Measurements from ENCODE around the gene HHAT.

Gene HHAT

GRCh38 chr1:210692796-210693195 lies 364.1 kb downstream of the HHAT start:
- no peak for DNase-seq (ENCODE audit: low read depth, low spot score)
- in situ Hi-C loops (cut with HindIII; ENCODE audit: low sequenced_read_pairs), result no loop called here
- H3K4me3 ChIP-seq (ENCODE audit: low read depth, low read length), result no peak overlapping the region
- TF ChIP-seq, protein P1, sequence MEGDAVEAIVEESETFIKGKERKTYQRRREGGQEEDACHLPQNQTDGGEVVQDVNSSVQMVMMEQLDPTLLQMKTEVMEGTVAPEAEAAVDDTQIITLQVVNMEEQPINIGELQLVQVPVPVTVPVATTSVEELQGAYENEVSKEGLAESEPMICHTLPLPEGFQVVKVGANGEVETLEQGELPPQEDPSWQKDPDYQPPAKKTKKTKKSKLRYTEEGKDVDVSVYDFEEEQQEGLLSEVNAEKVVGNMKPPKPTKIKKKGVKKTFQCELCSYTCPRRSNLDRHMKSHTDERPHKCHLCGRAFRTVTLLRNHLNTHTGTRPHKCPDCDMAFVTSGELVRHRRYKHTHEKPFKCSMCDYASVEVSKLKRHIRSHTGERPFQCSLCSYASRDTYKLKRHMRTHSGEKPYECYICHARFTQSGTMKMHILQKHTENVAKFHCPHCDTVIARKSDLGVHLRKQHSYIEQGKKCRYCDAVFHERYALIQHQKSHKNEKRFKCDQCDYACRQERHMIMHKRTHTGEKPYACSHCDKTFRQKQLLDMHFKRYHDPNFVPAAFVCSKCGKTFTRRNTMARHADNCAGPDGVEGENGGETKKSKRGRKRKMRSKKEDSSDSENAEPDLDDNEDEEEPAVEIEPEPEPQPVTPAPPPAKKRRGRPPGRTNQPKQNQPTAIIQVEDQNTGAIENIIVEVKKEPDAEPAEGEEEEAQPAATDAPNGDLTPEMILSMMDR (IDR thresholded peaks at IDR 0.05; ENCODE audit: low read depth, low read length), result no peak

DNA sequence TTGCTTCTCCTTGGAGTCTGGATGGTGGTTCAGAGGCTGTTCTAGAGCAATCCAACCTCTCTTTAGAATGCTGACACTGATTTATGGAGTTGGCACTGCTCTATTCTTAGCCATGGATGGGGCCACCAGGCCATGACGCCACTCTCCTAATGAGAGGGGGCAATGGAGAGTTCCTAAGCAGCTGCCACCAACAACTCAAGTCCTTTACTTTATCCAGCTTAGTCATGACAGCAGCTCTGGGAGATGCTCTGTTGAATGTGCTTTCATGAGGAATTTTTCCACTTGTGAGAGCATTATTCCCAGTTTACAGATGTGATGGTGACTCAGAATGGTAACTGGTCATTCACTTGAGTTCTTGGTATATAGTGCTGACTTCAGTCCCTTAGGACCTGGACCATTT lies 366.3 kb downstream of the HHAT start:
- H3K4me3 ChIP-seq (ENCODE audit: low read depth, low read length), result no peak overlapping the region
- TF ChIP-seq, protein P1 (IDR thresholded peaks at IDR 0.05; ENCODE audit: low read depth, low read length), result no peak
- in situ Hi-C loops (cut with HindIII; ENCODE audit: low sequenced_read_pairs), result no loop called here
- DNase-seq (ENCODE audit: low read depth, low spot score), result peak; percentile 16

DNA sequence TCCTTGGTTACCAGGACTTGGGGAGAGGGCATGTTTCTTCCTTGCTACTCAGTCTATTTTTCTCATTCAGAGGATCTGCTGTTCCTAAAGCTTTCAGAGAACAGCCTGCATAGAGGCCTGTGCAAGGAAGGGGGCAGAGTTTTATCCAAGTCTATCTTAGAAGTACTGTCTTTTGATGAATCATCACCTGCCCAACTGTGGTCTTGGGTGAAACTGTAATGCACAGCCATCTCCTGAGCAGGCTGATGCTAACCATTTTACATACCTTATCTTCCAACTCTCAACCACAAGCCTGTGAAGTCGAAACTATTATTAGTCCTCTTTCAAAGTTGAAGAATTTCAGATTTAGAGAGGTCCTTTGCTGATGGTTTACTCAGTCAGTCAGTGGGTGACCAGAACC lies 368.0 kb downstream of the HHAT start:
- TF ChIP-seq, protein P1 (IDR thresholded peaks at IDR 0.05; ENCODE audit: low read depth, low read length), result no peak
- no peak overlapping the region for H3K4me3 ChIP-seq (ENCODE audit: low read depth, low read length)
- DNase-seq (ENCODE audit: low read depth, low spot score), result peak; percentile 23
- in situ Hi-C loops (cut with HindIII; ENCODE audit: low sequenced_read_pairs), result no loop called here

DNA sequence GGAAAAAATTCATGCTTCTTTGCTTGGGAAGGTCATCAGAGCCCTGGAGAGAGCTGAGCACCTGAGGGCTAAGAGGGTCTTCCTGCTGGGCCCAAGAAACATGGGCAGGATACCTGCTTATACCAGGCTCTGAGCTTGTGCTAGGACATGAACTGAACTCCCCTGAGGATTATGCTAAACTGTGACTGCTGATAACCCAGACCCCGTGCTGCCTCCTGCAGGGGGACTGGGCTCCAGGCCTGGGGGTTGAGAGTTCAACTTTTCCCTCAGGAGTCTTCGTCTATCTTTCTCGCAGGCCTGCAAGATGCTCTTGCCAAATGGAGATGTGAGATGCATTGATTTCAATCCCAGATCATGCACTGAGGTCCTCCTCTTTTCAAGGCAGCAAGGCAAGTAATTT lies 368.5 kb downstream of the HHAT start:
- no peak for DNase-seq (ENCODE audit: low read depth, low spot score)
- TF ChIP-seq, protein P1 (IDR thresholded peaks at IDR 0.05; ENCODE audit: low read depth, low read length), result no peak
- in situ Hi-C loops (cut with HindIII; ENCODE audit: low sequenced_read_pairs), result no loop called here
- H3K4me3 ChIP-seq (ENCODE audit: low read depth, low read length), result no peak overlapping the region

DNA sequence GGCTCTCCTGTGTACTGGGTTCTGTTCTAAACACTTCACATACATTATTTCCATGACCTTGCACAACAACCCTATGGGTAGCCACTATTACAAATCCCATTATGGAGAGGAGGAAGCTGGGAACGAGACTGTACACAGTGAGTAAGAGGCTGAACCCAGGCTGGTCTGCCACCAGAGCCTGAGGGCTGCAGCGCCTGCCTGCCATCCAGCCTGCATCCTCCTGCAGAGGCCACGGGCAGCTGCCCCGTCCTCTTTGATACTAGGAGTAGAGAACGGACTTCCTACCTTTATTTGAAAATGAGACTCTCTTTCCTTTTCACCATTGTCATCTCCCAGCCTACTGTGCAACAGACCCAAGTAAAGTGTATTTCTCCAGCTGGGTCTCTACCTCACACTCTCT lies 370.0 kb downstream of the HHAT start:
- in situ Hi-C loops (cut with HindIII; ENCODE audit: low sequenced_read_pairs), result no loop called here
- no peak for DNase-seq (ENCODE audit: low read depth, low spot score)
- H3K4me3 ChIP-seq (ENCODE audit: low read depth, low read length), result no peak overlapping the region
- TF ChIP-seq, protein P1 (IDR thresholded peaks at IDR 0.05; ENCODE audit: low read depth, low read length), result no peak

GRCh38 chr1:210700083-210700482 lies 371.4 kb downstream of the HHAT start:
- H3K4me3 ChIP-seq (ENCODE audit: low read depth, low read length), result no peak overlapping the region
- in situ Hi-C loops (cut with HindIII; ENCODE audit: low sequenced_read_pairs), result no loop called here
- TF ChIP-seq, protein P1 (IDR thresholded peaks at IDR 0.05; ENCODE audit: low read depth, low read length), result no peak

GRCh38 chr1:210700511-210700910 lies 371.8 kb downstream of the HHAT start:
- H3K4me3 ChIP-seq (ENCODE audit: low read depth, low read length), result no peak overlapping the region
- TF ChIP-seq, protein P1 (IDR thresholded peaks at IDR 0.05; ENCODE audit: low read depth, low read length), result no peak
- DNase-seq (ENCODE audit: low read depth, low spot score), result peak; percentile 18
- in situ Hi-C loops (cut with HindIII; ENCODE audit: low sequenced_read_pairs), result no loop called here

More at GRCh38 chr1:210700083-210700482, 371.4 kb downstream of the HHAT start:
- DNase-seq (ENCODE audit: low read depth, low spot score), result no peak
